Measurements from ENCODE around the gene THNSL1.

The THNSL1 gene

DNA sequence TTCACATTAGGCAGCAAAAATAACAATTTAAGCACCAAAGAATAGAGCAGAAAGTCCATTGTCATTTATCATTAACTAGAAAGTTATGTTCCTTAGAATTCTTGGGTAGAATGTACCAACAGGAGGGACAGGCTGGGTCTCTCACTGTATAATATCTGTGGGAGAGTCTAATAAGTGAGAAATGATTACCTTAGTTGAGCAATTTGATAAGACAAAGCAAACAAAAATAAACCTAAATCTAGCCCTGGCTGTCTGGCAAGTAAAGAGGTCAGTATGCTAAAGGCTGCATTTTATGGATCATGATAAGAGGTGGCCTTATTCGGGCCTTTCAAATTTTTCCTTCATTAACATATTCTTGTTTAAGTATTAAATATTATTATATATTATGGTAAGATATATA is 35.6 kb downstream of the THNSL1 start:
- TF ChIP-seq EP300 (IDR thresholded peaks at IDR 0.05; ENCODE audit: borderline replicate concordance), result no peak

DNA sequence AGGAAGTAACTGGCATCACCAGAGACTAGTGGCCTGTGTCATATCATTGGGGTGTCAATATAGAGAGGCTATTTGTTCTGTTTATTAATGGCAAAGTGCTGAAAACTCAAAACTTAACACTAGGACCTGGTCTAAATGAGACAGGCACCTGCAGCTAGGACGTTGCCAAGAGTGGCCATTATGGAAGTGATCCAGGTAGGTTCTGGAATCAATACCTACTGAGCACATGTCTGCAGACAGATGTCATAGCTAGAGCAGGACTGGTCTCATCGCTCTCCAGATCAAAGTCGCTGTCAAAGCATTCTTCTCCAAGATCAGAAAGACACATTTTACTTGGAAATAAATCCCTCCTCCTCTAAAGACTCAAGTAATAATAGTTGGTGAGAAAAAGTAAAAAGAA is 40.3 kb downstream of the THNSL1 start:
- TF ChIP-seq, protein P1, sequence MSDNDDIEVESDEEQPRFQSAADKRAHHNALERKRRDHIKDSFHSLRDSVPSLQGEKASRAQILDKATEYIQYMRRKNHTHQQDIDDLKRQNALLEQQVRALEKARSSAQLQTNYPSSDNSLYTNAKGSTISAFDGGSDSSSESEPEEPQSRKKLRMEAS (IDR thresholded peaks at IDR 0.05), result no peak
- TF ChIP-seq FOXM1 (IDR thresholded peaks at IDR 0.05; ENCODE audit: borderline replicate concordance, low read depth) (no peak), ZBTB7A (IDR thresholded peaks at IDR 0.05; ENCODE audit: low read depth) (no peak), CREB1 (IDR thresholded peaks at IDR 0.05; ENCODE audit: low read depth) (no peak), RAD21 (IDR thresholded peaks at IDR 0.05; ENCODE audit: low read depth) (no peak), TAF1 (IDR thresholded peaks at IDR 0.05; ENCODE audit: low read depth) (no peak), TEAD4 (IDR thresholded peaks at IDR 0.05) (no peak), NFIC (IDR thresholded peaks at IDR 0.05) (no peak), EP300 (IDR thresholded peaks at IDR 0.05; ENCODE audit: borderline replicate concordance) (no peak)
- TF ChIP-seq, protein P2, sequence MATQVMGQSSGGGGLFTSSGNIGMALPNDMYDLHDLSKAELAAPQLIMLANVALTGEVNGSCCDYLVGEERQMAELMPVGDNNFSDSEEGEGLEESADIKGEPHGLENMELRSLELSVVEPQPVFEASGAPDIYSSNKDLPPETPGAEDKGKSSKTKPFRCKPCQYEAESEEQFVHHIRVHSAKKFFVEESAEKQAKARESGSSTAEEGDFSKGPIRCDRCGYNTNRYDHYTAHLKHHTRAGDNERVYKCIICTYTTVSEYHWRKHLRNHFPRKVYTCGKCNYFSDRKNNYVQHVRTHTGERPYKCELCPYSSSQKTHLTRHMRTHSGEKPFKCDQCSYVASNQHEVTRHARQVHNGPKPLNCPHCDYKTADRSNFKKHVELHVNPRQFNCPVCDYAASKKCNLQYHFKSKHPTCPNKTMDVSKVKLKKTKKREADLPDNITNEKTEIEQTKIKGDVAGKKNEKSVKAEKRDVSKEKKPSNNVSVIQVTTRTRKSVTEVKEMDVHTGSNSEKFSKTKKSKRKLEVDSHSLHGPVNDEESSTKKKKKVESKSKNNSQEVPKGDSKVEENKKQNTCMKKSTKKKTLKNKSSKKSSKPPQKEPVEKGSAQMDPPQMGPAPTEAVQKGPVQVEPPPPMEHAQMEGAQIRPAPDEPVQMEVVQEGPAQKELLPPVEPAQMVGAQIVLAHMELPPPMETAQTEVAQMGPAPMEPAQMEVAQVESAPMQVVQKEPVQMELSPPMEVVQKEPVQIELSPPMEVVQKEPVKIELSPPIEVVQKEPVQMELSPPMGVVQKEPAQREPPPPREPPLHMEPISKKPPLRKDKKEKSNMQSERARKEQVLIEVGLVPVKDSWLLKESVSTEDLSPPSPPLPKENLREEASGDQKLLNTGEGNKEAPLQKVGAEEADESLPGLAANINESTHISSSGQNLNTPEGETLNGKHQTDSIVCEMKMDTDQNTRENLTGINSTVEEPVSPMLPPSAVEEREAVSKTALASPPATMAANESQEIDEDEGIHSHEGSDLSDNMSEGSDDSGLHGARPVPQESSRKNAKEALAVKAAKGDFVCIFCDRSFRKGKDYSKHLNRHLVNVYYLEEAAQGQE (IDR thresholded peaks at IDR 0.05; ENCODE audit: low read depth), result no peak
- TF ChIP-seq, protein P3, sequence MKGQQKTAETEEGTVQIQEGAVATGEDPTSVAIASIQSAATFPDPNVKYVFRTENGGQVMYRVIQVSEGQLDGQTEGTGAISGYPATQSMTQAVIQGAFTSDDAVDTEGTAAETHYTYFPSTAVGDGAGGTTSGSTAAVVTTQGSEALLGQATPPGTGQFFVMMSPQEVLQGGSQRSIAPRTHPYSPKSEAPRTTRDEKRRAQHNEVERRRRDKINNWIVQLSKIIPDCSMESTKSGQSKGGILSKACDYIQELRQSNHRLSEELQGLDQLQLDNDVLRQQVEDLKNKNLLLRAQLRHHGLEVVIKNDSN (IDR thresholded peaks at IDR 0.05), result no peak

DNA sequence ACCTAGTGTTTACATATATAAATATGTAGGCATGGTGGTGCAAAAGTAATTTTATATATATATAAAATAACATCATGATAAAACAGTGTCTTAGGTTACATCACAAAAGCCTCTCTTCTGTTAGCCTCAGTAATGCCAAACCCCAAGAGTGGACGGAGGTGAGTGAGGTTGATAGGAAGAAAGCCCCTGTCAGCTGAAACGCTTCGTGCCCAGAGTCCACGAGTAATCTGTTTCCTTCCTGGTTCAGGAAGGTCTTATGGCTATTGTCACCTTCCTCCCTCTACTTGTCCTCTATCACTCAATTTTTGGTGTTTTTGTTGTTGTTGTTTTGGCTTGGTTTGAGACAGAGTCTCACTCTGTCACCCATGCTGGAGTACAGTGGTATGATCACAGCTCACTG is 41.5 kb downstream of the THNSL1 start:
- TF ChIP-seq RAD21 (IDR thresholded peaks at IDR 0.05; ENCODE audit: low read depth) (no peak), CREB1 (IDR thresholded peaks at IDR 0.05; ENCODE audit: low read depth) (no peak), ZBTB7A (IDR thresholded peaks at IDR 0.05; ENCODE audit: low read depth) (no peak), FOXM1 (IDR thresholded peaks at IDR 0.05; ENCODE audit: borderline replicate concordance, low read depth) (no peak)
- TF ChIP-seq, protein P1 (IDR thresholded peaks at IDR 0.05), result no peak
- TF ChIP-seq, protein P3 (IDR thresholded peaks at IDR 0.05), result no peak

DNA sequence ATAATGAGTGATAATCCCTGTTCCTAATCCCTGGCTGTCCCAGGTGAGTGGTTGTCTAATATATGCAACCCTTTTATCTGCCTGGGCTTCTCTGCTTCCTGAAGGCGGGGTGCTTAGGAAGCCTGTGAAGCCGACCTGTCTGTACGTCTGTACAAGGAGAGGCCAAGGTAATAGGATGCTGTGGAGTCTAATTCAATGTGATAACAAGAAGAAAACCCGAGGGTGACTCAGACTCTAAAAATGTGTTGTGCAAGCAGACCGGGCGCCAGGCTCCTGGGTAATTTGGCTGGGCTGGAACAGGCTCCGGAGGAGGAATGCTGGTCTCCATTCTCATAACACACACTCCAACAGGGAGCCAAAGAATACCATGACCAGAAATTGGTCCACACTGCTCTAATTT is 43.6 kb downstream of the THNSL1 start:
- TF ChIP-seq TEAD4 (IDR thresholded peaks at IDR 0.05) (peak; percentile 46; the same call in 1 of the 2 replicates), EP300 (IDR thresholded peaks at IDR 0.05; ENCODE audit: borderline replicate concordance) (no peak), CEBPB (IDR thresholded peaks at IDR 0.05) (peak; percentile 91)
- TF ChIP-seq, protein P3 (IDR thresholded peaks at IDR 0.05), result no peak

DNA sequence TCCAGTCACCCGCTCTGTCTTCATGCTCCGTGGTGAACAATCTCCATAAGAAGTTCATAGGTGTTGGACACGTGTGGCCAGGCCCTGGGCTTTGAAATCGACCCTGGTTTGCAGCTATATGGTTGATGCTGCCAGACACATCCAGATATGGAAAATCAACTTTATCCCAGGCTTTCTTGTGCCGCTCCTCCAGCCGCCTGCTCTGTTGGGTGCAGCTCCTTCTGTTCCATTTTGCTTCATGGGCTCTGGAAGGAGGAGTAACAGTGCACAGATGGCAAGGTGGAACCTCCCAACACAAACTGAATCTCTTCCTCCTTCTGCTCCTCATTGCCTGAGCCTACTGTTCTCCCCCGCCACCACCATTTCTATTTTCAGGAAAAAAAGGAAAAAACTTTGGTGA is 44.7 kb downstream of the THNSL1 start:
- TF ChIP-seq TCF12 (IDR thresholded peaks at IDR 0.05; ENCODE audit: low read depth) (no peak), TAF1 (IDR thresholded peaks at IDR 0.05; ENCODE audit: low read depth) (no peak), CREB1 (IDR thresholded peaks at IDR 0.05; ENCODE audit: low read depth) (no peak), NFIC (IDR thresholded peaks at IDR 0.05) (no peak), CEBPB (IDR thresholded peaks at IDR 0.05) (no peak), RAD21 (IDR thresholded peaks at IDR 0.05; ENCODE audit: low read depth) (no peak), ZBTB7A (IDR thresholded peaks at IDR 0.05; ENCODE audit: low read depth) (no peak), TEAD4 (IDR thresholded peaks at IDR 0.05) (no peak), FOXM1 (IDR thresholded peaks at IDR 0.05; ENCODE audit: borderline replicate concordance, low read depth) (no peak), EP300 (IDR thresholded peaks at IDR 0.05; ENCODE audit: borderline replicate concordance) (no peak), EGR1 (IDR thresholded peaks at IDR 0.05) (no peak), YY1 (IDR thresholded peaks at IDR 0.05; ENCODE audit: low read depth) (no peak)
- TF ChIP-seq, protein P2 (IDR thresholded peaks at IDR 0.05; ENCODE audit: low read depth), result no peak
- TF ChIP-seq, protein P3 (IDR thresholded peaks at IDR 0.05), result no peak
- TF ChIP-seq, protein P1 (IDR thresholded peaks at IDR 0.05), result no peak
